NCI-H2107 treated with DMSO at 0.1 percent for 48 hours (cell line): Measurements from ENCODE around the gene ACAP2.
"Not testable (repeated sequence)": the region's sequence is repeated elsewhere in the genome, so short reads cannot be mapped to it uniquely, and the experiment has no call there.

Experiments used
- DNase-seq: peaks from one replicate; lab custom pipeline; 2025; ENCODE audit not compliant: unreplicated experiment; lab: John Stamatoyannopoulos, UW

Gene ACAP2

DNA sequence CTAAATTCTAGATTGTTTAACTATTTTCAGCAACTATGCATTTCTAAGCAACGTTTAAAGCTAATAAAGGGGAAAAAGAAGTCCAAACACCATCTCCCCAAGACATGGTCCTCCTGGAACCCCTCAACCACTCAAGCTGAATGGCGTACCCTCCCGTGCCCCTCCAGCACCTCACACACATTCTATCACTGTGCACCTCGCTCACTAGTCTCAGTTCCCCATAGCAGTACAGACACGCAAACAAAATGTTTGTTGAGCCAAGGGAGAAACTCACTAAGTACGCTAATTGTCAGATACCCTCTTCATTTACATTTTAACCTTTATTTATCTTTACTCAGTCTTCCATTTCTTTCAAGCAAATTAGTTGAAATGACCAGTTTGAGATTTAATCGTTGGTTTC, 48.8 kb downstream of the ACAP2 start:
- DNase-seq = no peak

DNA sequence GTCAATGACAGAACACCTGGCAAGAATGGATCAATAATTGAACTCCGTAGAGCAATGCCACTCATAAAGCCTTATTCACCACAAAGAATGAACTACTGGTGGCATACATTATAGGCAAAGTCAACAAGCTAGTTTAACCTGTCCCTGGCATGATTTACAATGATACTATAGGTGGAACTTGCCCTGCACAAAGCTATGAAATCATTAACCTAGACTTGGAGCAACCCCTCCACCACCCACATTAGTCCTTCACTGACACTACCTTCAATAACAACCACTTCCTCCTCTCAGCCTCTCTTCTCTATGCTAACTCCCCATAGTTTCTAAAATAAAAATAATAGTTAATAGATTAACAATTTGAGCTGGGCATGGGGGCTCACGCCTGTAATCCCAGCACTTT, 54.4 kb downstream of the ACAP2 start:
- DNase-seq = peak; percentile 60

DNA sequence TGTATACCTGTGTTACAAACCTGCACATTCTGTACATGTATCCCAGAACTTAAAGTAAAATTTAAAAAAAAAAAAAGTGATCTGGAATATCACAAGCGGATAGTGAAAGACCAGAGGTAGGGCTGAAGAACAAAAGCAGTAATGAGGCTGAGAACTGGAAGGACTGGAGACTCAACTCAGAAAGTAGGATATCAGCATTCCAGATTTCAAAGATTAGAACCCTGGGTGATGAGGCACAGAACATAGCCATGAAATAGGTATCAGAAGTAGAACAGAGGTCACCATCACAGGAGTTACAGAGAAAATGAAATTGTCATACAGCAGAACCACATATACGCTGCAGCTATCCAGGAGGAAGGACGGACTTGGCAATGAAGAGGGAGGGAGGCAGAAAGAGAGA, 56.1 kb downstream of the ACAP2 start:
- no peak for DNase-seq

DNA sequence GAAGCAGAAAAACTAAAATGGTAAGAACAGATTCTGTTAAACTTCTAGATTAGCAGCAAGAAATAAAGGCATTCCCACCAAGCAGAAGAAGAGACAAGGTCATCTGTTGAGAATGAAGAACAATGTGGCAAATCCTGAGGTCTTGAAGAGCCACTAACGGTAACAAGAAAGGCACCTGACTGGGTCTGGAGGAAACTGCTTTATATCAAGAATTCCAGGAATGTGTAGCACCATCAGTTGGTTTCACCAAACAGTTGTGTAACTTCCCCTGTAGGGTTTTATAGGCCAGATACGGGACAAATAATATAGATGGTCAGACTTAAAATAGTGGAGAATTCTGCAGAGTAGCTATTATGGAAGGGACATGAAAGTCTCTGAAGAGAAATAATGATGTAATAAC, 57.3 kb downstream of the ACAP2 start:
- no peak for DNase-seq

DNA sequence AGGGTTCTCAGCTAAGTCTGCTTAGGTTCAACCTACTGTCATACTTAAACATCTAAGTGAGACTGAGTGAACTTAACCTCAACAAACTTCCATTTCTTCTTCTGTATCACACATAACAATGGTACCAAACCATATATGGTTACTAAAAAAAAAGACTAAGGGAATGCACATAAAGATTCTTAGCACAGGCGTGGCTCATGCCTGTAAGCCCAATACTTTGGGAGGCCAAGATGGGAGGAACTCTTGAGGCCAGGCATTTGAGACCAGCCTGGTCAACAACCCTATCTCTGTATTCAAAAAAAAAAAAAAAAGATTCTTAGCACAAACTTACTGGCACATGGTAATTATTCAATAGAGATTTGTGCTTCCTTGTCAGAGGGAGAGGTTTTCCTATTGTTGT, 57.9 kb downstream of the ACAP2 start:
- no peak for DNase-seq

DNA sequence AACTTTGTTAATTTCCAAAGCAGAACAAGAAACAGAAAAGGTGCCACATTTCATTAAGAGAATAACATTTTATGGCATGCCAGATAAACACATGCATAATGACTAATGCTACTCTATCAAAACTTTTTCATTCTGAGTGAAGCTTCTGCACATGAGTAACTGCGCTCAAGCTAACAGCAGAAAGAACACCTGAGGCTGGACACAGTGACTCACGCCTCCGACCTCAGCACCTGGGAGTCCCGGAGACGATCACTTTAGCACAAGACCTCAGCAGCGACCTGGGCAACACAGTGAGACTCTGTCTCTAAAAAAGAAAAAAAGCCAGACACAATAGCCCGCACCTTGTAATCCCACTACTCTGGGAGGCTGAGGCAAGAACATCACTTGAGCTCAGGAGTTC, 70.6 kb downstream of the ACAP2 start:
- DNase-seq = no peak

DNA sequence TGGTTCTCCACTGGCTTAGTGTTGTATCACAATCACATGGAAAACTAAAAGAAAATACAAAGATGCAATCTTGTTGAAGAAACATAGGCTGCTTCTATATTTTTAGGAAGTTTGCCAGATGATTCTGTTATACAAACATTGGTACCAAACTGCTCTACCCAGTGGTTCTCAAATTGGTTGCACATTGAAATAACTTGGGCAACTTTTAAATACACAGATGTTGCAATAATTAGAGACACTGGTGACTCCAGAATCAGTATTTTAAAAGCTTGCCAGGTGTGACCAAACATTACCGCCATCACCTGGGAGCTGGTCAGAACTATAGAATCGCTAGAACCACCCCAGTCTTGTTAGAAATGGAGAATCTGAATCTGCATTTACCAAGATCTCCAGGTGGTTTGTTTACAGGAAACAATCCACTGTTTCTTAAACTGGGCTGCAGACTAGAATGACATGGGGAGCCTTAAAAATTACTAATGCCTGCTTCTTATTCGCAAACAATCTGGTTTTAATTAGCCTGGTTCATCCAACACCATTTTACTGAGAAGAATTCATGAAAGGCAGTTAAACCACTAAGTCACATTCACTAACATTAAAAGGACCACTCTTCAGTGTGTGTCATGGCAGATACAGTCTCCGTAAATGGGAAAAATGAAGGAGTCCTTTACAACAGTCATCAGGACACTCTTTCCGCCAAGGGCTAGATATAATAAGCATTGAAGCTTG, 76.5 kb downstream of the ACAP2 start:
- DNase-seq = no peak

DNA sequence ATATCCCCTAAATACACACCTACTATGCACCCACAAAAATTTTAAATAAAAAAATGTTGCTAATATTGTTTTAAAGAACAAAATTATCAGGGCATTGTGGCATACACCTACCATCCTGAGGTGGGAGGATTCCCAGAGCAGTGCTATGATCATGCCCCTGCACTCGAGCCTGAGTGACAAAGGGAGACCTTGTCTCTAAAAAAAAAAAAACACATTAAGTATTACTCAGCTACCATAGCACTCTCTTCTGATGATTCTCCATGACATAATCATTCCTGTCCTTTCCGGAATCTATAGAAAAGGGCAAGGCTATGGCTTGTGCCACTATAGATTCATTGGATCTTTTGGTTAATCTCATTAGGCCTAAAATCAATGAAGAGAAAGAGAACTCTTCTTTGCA, 77.4 kb downstream of the ACAP2 start:
- DNase-seq = no peak

DNA sequence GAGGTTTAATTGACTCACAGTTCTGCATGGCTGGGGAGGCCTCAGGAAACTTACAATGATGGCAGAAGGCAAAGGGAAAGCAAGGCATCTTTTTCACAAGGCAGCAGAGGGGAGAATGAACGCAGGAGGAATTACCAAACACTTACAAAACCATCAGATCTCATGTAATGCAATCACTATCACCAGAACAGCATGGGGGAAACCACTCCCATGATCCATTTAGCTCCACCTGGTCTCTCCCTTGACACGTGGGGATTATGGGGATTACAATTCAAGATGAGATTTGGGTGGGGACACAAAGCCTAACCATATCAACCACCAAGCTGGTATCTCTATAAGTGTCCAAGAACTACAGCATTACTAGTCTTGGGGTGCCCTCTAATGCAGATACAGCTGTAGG, 85.0 kb downstream of the ACAP2 start:
- not testable (repeated sequence) for DNase-seq

DNA sequence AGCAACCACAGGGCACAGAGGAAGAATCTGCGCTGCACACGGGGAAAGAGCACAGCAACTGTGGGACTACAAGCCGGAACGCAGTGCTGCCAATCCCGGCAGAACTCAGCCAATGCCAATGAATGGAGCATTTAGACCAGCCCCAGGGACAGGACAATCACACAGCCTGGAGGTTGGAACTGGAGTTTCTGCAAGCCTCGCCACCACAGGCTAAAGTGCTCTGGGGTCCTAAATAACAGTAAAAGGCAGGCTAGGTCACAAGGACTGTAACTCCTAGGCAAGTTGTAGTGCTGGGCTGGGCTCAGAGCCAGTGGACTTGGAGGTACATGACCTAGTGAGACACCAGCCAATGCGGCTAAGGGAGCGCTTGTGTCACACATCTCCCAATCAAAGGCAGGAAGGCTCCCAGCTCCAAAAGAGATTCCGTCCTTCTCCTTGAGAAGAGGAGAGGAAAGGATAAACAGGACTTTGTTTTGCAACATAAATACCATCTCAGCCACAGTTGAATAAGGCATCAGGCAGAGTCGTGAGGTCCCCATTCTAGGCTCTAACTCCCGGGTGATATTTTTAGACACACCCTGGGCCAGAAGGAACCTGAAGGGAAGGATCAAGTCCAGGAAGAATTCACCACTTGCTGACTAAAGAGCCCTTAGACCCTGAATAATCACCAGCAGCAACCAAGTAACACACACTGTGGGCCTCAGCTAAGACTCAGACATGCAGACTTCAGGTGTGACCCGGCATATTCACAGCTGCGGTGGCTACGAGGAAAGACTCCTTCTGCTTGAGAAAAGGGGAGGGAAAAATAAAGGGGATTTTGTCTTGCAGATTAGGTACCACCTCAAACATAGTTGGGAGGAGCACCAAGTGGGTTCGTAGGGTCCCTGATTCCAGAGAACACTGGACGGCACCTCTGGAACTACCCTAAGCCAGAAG, 86.4 kb downstream of the ACAP2 start:
- no peak for DNase-seq

DNA sequence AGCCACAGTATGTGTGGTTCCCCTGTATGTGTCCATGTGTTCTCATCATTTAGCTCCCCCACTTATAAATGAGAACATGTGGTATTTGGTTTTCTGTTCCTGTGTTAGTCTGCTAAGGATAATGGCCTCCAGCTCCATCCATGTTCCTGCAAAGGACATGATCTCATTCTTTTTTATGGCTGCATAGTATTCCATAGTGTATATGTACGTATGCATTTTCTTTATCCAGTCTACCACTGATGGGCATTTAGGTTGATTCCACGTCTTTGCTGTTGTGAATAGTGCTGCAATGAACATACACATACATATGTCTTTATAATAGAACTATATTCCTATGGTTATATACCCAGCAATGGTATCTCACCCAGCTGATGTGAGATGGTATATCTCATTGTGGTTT, 88.8 kb downstream of the ACAP2 start:
- DNase-seq = not testable (repeated sequence)

DNA sequence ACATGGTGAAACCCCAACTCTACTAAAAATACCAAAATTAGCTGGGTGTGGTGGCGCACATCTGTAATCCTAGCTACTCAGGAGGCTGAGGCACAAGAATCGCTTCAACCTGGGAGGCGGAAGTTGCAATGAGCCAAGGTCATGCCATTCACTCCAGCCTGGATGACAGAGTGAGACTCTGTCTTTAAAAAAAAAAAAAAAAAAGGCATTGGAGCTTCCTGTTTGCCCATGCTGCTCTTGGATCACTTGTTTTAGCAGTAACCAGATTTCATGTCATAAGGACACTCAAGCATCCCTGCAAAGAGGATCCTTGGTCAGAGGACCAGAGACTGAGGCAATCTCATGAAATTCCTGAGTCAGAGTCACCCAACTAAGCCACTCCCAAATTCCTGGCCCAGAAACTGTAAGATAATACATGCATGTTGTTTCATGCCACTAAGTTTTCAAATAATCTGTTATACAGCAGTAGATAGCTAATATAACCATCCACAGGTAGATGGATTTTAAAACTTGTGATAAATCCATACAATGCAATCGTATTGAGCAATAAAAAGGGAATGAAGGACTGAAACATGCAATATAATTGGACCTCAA, 89.8 kb downstream of the ACAP2 start:
- peak; percentile 5 for DNase-seq

DNA sequence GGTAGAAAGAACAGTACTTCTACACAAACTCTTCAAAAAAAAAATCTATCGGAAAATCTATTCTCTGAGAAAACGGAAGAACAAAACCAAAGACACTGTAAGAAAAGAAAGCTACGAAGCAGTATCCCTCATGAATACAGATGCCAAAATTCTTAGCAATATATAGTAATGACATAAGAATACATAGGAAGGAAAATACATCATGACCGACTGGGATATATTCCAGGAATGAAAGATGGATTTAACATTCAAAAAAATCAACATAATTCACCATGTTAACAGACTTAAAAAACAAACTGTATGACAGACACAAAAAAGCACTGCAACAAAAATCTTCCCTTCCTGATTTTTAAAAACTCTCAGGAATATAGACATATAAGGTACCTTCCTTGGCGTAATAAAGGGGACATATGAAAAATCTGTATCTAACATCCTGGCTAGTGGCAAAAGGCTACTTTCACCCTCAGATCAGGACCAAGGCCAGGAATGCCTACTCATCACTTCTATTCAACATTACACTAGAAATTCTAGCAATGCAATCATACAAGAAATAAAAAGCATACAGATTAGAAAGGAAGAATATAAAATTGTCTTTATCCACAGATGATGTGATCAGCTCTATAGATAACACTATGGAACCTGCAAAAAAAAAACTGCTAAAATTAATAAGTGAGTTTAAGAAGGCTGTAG, 94.2 kb downstream of the ACAP2 start:
- DNase-seq = no peak

DNA sequence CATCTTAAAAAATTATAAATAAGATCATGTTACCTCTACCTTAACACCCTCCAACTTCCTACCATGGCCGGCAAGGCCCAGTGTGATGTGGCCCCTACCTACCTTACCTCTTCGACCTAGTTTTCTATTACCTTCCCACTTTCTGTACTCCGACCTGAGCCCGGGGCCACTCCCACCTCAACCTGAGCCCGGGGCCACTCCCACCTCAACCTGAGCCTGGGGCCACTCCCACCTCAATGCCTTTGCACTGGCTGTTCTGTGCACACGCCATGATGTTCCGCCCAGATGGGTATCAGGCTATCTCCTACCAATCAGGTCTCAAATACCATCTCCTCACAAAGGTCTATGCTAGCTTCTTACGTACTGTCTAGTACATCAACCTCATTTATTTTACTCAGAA, 105.1 kb downstream of the ACAP2 start:
- no peak for DNase-seq

DNA sequence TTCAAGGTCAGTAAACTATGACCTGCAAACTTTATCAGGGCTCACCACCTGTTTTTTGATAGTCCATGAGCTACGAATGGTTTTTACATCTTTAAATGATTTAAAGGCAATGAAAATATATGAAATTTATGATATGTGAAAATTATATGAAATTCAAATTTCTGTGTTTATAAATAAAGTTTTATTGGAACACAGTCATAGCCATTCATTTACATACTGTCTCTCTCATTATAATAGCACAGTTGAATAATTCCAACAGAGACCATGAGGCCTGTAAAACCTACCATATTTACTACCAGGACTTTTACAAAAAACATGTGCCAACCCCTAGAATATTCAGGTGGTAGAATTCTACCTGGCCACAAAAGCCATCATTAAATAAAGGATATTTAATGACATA, 107.9 kb downstream of the ACAP2 start:
- DNase-seq = no peak

DNA sequence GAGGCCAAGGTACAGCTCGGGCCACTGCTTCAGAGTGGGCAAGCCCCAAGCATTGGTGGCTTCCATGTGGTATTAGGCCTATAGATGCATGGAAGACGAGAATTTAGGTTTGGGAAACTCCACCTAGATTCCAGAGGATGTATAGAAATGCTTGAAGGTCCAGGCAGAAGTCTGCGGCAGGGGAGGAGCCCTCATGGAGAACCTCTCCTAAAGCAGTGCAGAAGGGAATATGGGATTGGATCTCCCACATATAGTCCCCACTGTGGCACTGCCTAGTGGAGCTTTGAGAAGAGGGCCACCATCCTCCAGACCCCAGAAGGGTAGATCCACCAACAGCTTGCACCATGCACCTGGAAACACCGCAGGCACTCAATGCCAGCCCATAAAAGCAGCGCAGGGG, 123.8 kb downstream of the ACAP2 start:
- DNase-seq = no peak

DNA sequence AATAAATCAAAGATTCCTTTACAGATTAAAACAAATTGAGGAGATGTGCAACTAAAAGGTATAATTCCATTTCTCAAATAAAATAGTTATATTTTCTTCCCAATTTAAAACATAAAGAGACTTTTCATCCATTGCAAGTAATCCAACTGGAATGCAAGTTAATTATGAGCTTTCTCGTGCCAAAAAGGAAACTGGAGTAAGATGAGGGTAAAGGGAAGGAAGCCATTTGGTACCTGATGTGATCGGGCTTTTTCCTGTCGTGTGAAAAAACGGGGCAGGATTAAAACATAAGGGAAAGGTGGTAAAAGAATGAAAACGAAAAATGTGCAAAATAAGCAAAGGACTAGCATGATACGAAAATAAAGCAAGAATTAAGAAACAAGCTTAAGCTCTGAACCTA, 130.1 kb downstream of the ACAP2 start:
- DNase-seq = no peak

DNA sequence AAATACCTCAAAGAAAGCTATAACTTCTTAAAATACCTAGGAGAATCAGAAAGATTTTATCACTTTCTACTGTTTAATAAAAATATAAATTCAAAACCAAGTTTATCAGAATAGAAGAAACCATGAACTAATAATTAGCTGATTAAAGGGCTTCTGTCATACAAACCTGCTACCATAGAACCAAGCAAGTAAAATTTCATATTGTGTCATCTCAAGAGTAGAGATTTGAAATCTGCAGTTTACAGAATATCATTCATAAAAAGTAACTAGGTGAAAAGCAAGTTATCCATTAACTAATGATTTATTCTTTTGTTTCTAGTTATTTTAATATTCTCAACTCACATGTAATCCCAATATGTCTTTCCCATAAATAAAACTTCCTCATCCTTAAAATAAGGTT, 135.1 kb downstream of the ACAP2 start:
- DNase-seq = no peak

DNA sequence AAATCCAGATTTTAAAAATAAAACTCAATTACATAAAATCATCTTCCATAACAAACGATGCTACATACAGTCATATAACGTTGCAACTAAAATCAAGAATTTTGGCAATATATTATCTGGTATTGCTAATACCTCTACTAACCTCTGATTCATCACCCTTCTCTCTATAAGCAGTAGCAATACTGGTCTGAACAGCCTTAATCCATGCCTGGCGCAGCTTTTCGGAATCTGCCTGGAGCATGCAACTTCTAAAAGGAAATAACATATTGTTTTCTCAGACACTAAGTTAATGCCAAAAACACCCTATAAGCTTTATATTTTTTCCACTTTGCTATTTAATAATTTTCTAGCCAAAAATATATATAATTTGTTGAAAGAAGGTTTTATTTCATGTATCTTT, 136.5 kb downstream of the ACAP2 start:
- no peak for DNase-seq

DNA sequence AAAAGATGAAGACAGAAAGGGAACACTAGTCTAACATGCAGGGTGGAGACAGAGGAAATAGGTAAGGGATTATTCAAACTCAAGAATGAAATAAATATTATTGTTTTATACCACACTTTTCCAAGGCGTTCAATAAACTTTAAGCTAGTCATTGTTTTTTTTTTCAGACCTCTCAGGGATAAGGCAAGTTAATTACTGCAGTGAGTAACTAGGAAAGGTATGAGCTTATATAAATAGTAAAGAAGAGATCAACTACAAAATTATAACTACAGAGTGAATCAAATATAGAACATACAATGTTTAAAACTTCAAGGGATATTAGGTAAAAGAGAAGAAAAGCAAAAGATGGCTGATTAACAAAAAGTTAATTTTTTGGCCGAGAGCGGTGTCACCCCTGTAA, 140.4 kb downstream of the ACAP2 start:
- DNase-seq = no peak

DNA sequence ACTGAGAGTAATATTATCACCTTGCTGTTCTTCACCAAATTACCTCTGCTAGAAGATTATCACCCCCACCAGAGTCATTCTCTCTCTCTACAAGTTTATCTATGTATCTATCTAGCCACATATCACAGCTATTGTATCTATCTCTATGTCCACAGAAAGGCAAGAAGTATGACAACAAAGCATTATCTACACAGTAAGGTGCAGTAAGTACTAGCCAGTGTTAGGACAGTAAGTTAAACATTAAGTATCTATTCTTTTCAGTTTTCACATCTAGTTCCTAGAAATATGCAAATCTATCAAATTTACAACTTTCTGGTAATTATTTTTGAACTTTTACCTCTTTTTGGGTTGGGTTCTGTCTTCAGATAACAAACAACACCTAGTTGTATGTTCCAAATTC, 145.4 kb downstream of the ACAP2 start:
- DNase-seq = no peak
